OCI-LY7 (cell line): Measurements from ENCODE around the gene AP1M2. TPM values are rescaled to one million over a fixed set of nuclear protein-coding genes. Genes with fewer than 3 reads are reported as not detected.

Source experiments
- BruUV-seq: library from RNA; stranded (reverse); fragments of 400-500 nt; replicated peaks from 2 replicates; lab custom pipeline; 2021; lab: Mats Ljungman, UMichigan
- CTCF ChIA-PET: fragments of 300-600 bp; sonication (Branson Sonifier 250); formaldehyde crosslinking; loops from one replicate; lab custom pipeline; 2022; ENCODE audit warnings: antibody characterized with exemption; ENCODE audit not compliant: unreplicated experiment; lab: Charles Lee
- POLR2A ChIA-PET: fragments of 300-600 bp; sonication (Branson Sonifier 250); formaldehyde crosslinking; loops from one replicate; lab custom pipeline; 2022; ENCODE audit warnings: antibody characterized with exemption; lab: Charles Lee
- DNase-seq: peaks from one replicate; pipeline ENCODE4 v3.0.0-alpha.2; 2015; ENCODE audit warnings: low spot score
- H2AFZ ChIP-seq: fragments of 200-600 bp; sonication (generic), shearing (Covaris generic); 2 replicates; pipeline ENCODE4 v1.6.1; 2014; ENCODE audit warnings: mild to moderate bottlenecking, antibody characterized with exemption, low read length, moderate library complexity
- H3K27ac ChIP-seq: fragments of 200-600 bp; sonication (generic); 2 replicates; pipeline ENCODE4 v1.5.1; 2014; ENCODE audit warnings: mixed run types, low read depth, mild to moderate bottlenecking, moderate library complexity, low read length, inconsistent platforms; ENCODE audit not compliant: poor library complexity, severe bottlenecking
- H3K36me3 ChIP-seq: fragments of 200-600 bp; sonication (generic); 2 replicates; pipeline ENCODE4 v1.6.1; 2014; ENCODE audit warnings: mild to moderate bottlenecking, antibody characterized with exemption, low read length, moderate library complexity, mixed read lengths; ENCODE audit not compliant: insufficient read depth
- H3K4me1 ChIP-seq: fragments of 200-600 bp; sonication (generic); 2 replicates; pipeline ENCODE4 v1.5.1; 2014; ENCODE audit warnings: mild to moderate bottlenecking, low read length; ENCODE audit not compliant: insufficient read depth, poor library complexity, severe bottlenecking
- H3K4me2 ChIP-seq: fragments of 200-600 bp; sonication (generic); 2 replicates; pipeline ENCODE4 v1.6.1; 2014; ENCODE audit warnings: mild to moderate bottlenecking, low read length
- H3K4me3 ChIP-seq: fragments of 200-600 bp; sonication (generic); 2 replicates; pipeline ENCODE4 v1.5.1; 2014; ENCODE audit warnings: mild to moderate bottlenecking, low read depth, low read length; ENCODE audit not compliant: poor library complexity, severe bottlenecking
- H3K79me2 ChIP-seq: fragments of 200-600 bp; sonication (generic); 2 replicates; pipeline ENCODE4 v1.6.1; 2016; ENCODE audit warnings: low read depth, mild to moderate bottlenecking, low read length, moderate library complexity, mixed read lengths; ENCODE audit not compliant: insufficient read depth
- H3K9me2 ChIP-seq: fragments of 200-600 bp; sonication (generic); 2 replicates; pipeline ENCODE4 v1.6.1; 2016; ENCODE audit warnings: mild to moderate bottlenecking, low read length, mixed read lengths; ENCODE audit not compliant: insufficient read depth
- H3K9me3 ChIP-seq: fragments of 200-600 bp; sonication (generic); 2 replicates; pipeline ENCODE4 v1.6.1; 2014; ENCODE audit warnings: mild to moderate bottlenecking, mixed run types, low read length, mixed read lengths
- H4K20me1 ChIP-seq: fragments of 200-600 bp; sonication (generic); 2 replicates; pipeline ENCODE4 v1.6.1; 2014; ENCODE audit warnings: mild to moderate bottlenecking, antibody characterized with exemption, low read length, moderate library complexity, mixed read lengths; ENCODE audit not compliant: insufficient read depth
- EZH2phosphoT487 ChIP-seq: fragments of 200-600 bp; sonication (generic); IDR thresholded peaks from 2 replicates; pipeline ENCODE4 v1.6.1; 2018; ENCODE audit warnings: low read depth, borderline replicate concordance, mild to moderate bottlenecking, mixed run types, antibody characterized with exemption, low read length, moderate library complexity, mixed read lengths
- intact Hi-C: fragments of 100-400 bp; cut with micrococcal nuclease; formaldehyde crosslinking; loops from one replicate; pipeline ENCODE4 v1.10.0; 2022; ENCODE audit not compliant: unreplicated experiment
- total RNA-seq, 2 experiments: library from RNA; depleted of rRNA in 1 of 2; stranded (reverse); fragments of >200 nt in 1 of 2; shearing (Covaris generic) in 1 of 2; gene quantifications; 2 replicates each; pipeline ENCODE4 v1.2.3, GENCODE V29; 2014 to 2022
- TF ChIP-seq, protein P1 (sequence below): fragments of 200-600 bp; sonication (generic); conservative IDR thresholded peaks from 2 replicates; pipeline ENCODE4 v1.5.1; 2014; ENCODE audit warnings: mild to moderate bottlenecking, antibody characterized with exemption, low read length, moderate library complexity, mixed read lengths

Gene AP1M2
- total RNA-seq, 2 experiments from 2014 or later: 0.44 TPM; not detected in 1

DNA sequence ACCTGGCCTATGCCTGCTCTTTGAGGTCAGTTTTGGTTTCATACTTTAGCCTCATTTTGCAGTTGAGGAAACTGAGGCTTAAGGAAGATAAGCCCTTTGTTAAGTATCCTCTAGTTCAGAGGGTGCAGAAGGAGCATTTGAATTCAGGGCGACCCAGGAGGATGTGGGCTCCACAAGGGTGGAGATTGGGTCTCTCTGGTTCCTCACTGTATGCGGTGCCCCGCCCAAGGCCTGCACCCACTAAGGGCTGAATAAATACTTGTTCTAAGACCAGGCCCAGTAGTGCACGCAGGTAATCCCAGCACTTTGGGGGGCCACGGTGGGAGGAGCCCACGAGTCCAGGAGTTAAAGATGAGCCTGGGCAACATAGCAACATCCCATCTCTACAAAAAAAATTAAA, 37.5 kb upstream of the AP1M2 start:
- ChIA-PET CTCF (no interaction called here), POLR2A (interaction anchor here (0.6 kb wide), 1 partner anchor 9 kb away, joined by 3 read pairs; no protein-coding TSS in a partner anchor)
- intact Hi-C loops: no loop called here
- no peaks in the 10 kb centered on the region for H3K9me2 ChIP-seq
- H4K20me1 ChIP-seq: no peaks in the 10 kb centered on the region
- H2AFZ ChIP-seq: no peak overlapping the region
- H3K4me1 ChIP-seq: no peaks in the 10 kb centered on the region
- peaks cover 73% of the 10 kb centered on the region for H3K36me3 ChIP-seq
- BruUV-seq: no TSS peak
- TF ChIP-seq, protein P1, sequence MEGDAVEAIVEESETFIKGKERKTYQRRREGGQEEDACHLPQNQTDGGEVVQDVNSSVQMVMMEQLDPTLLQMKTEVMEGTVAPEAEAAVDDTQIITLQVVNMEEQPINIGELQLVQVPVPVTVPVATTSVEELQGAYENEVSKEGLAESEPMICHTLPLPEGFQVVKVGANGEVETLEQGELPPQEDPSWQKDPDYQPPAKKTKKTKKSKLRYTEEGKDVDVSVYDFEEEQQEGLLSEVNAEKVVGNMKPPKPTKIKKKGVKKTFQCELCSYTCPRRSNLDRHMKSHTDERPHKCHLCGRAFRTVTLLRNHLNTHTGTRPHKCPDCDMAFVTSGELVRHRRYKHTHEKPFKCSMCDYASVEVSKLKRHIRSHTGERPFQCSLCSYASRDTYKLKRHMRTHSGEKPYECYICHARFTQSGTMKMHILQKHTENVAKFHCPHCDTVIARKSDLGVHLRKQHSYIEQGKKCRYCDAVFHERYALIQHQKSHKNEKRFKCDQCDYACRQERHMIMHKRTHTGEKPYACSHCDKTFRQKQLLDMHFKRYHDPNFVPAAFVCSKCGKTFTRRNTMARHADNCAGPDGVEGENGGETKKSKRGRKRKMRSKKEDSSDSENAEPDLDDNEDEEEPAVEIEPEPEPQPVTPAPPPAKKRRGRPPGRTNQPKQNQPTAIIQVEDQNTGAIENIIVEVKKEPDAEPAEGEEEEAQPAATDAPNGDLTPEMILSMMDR: no peak
- H3K27ac ChIP-seq: no peak overlapping the region
- DNase-seq: no peak
- H3K79me2 ChIP-seq: peaks cover 51% of the 10 kb centered on the region
- no peaks in the 10 kb centered on the region for H3K9me3 ChIP-seq
- no peak overlapping the region for H3K4me3 ChIP-seq
- H3K4me2 ChIP-seq: no peak overlapping the region

DNA sequence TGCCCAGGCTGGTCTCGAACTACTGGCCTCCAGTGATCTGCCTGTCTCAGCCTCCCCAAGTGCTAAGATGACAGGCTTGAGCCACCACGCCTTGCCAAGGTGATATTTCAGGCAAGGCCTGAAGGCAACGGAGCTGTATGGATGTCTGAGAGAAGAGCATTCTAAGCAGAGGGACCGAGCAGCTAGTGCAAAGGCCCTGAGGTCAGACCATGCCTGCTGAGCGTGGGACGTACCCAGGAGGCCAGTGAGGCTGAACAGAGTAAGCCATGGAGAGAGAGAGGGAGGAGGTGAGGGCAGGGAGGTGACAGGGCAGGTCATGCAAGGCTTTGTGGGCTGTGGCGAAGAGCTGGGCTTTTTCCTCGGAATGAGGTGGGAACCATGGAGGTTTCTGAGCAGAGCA, 34.9 kb upstream of the AP1M2 start:
- Histone ChIP-seq H3K4me3 (no peak overlapping the region), H3K79me2 (peaks cover 72% of the 10 kb centered on the region), H3K27ac (no peak overlapping the region), H4K20me1 (no peaks in the 10 kb centered on the region), H3K4me2 (no peak overlapping the region), H3K4me1 (no peaks in the 10 kb centered on the region), H2AFZ (no peak overlapping the region), H3K36me3 (peaks cover 75% of the 10 kb centered on the region), H3K9me3 (no peaks in the 10 kb centered on the region), H3K9me2 (no peaks in the 10 kb centered on the region)
- CTCF ChIA-PET: no interaction called here
- TF ChIP-seq, protein P1: no peak
- no peak for TF ChIP-seq EZH2phosphoT487
- POLR2A ChIA-PET: no interaction called here
- BruUV-seq: no TSS peak
- intact Hi-C loops: no loop called here
- no peak for DNase-seq

DNA sequence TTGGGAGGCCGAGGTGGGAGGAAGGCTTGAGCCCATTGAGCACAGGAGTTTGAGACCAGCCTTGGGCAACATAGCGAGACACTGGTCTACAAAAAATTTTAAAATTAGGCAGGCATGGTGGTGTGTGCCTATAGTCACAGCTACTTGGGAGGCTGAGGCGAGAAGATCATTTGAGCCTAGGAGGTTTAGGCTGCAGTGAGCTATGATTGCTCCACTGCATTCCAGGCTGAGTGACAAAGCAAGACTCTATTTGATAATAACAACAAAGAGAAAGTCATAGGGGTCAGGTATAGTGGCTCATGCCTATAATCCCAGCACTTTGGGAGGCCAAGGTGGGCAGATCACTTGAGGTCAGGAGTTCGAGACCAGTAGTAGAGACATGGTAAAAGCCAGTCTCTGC, 33.7 kb upstream of the AP1M2 start:
- no peaks in the 10 kb centered on the region for H3K9me3 ChIP-seq
- BruUV-seq: no TSS peak
- peaks cover 77% of the 10 kb centered on the region for H3K79me2 ChIP-seq
- no peak overlapping the region for H3K4me2 ChIP-seq
- DNase-seq: no peak
- H3K9me2 ChIP-seq: no peaks in the 10 kb centered on the region
- peaks cover 70% of the 10 kb centered on the region for H3K36me3 ChIP-seq
- no peak overlapping the region for H3K27ac ChIP-seq
- CTCF ChIA-PET: interaction anchor here (0.6 kb wide), 1 partner anchor 76 kb away, joined by 3 read pairs; no protein-coding TSS in a partner anchor
- no peaks in the 10 kb centered on the region for H4K20me1 ChIP-seq
- no peaks in the 10 kb centered on the region for H3K4me1 ChIP-seq
- TF ChIP-seq, protein P1: no peak
- TF ChIP-seq EZH2phosphoT487: no peak
- no peak overlapping the region for H3K4me3 ChIP-seq
- H2AFZ ChIP-seq: no peak overlapping the region
- POLR2A ChIA-PET: interaction anchor here (0.8 kb wide), 1 partner anchor 40 kb away, joined by 3 read pairs; no protein-coding TSS in a partner anchor
- intact Hi-C loops: no loop called here
